ENCODE measurements around the gene UQCR11.

UQCR11 gene

GRCh38 chr19:1613808-1614570, 8.7 kb upstream of the UQCR11 start:
- no peak for DNase-seq

- no peak for DNase-seq
Observed at GRCh38 chr19:1613146-1613545, 7.9 kb upstream of the UQCR11 start.

GRCh38 chr19:1612114-1613086, 7.1 kb upstream of the UQCR11 start:
- DNase-seq: no peak

- no peak for DNase-seq
Observed at GRCh38 chr19:1611353-1611752, 6.1 kb upstream of the UQCR11 start.

GRCh38 chr19:1610579-1610978, 5.3 kb upstream of the UQCR11 start:
- DNase-seq: no peak

- DNase-seq: no peak
Observed at GRCh38 chr19:1609680-1610474, 4.6 kb upstream of the UQCR11 start.

GRCh38 chr19:1609103-1609396, 3.8 kb upstream of the UQCR11 start:
- DNase-seq: no peak

GRCh38 chr19:1608359-1609102, 3.3 kb upstream of the UQCR11 start:
- DNase-seq: no peak

GRCh38 chr19:1606138-1606651, 933 bp upstream of the UQCR11 start:
- no peak for DNase-seq

- DNase-seq: no peak
Observed at GRCh38 chr19:1602091-1602707, 3.1 kb downstream of the UQCR11 start.

- DNase-seq: no peak
Observed at GRCh38 chr19:1601613-1602064, 3.6 kb downstream of the UQCR11 start.

- DNase-seq: no peak
Observed at GRCh38 chr19:1599460-1599846, 5.8 kb downstream of the UQCR11 start.

GRCh38 chr19:1598777-1599459, 6.3 kb downstream of the UQCR11 start:
- no peak for DNase-seq

- no peak for DNase-seq
Observed at GRCh38 chr19:1593501-1593772, 11.8 kb downstream of the UQCR11 start.

GRCh38 chr19:1592755-1593500, 12.3 kb downstream of the UQCR11 start, which contains the start of gene MBD3:
Gene MBD3 (minus strand): TSS chr19:1592865. CDS start chr19:1592631, 234 bp downstream.
- peak; percentile 90 for DNase-seq

GRCh38 chr19:1592024-1592754, 13.1 kb downstream of the UQCR11 start:
- DNase-seq: peak; percentile 88

- DNase-seq: no peak
Observed at GRCh38 chr19:1591421-1592023, 13.7 kb downstream of the UQCR11 start.

- peak; percentile 45 for DNase-seq
Observed at GRCh38 chr19:1590641-1591397, 14.4 kb downstream of the UQCR11 start.

GRCh38 chr19:1587872-1588271, 17.4 kb downstream of the UQCR11 start:
- DNase-seq: no peak

Measured in activated CD4-positive, alpha-beta T cell treated with anti-CD3 and anti-CD28 coated beads, Interleukin-2, amount 50 U/mL, for 16 hours (primary cell).